Activated CD4-positive, alpha-beta T cell treated with anti-CD3 and anti-CD28 coated beads, Interleukin-2, amount 10 ng/mL, durations not matched to agents 7 days and 5 days (primary cell): ENCODE results near the gene KANK2. TPM values are rescaled to one million over a fixed set of nuclear protein-coding genes. Genes with fewer than 3 reads are reported as not detected.

Experiments
- CTCF ChIA-PET: fragments of 350-600 bp; sonication (Branson Sonifier 250); formaldehyde crosslinking; loops from one replicate; lab custom pipeline; 2021; ENCODE audit warnings: antibody characterized with exemption; lab: Charles Lee
- POLR2A ChIA-PET: fragments of 350-600 bp; sonication (Branson Sonifier 250); formaldehyde crosslinking; loops from one replicate; lab custom pipeline; 2021; ENCODE audit warnings: antibody characterized with exemption; lab: Charles Lee
- DNase-seq: peaks from one replicate; pipeline ENCODE4 v3.0.0-alpha.2; 2020
- H3K27ac Mint-ChIP-seq: one replicate; pipeline ENCODE4 v1.8.0; 2021; ENCODE audit warnings: mild to moderate bottlenecking, moderate library complexity, mixed read lengths
- H3K27me3 Mint-ChIP-seq: one replicate; pipeline ENCODE4 v1.8.0; 2021; ENCODE audit warnings: mixed read lengths
- H3K36me3 Mint-ChIP-seq: one replicate; pipeline ENCODE4 v1.8.0; 2021; ENCODE audit warnings: low read depth, mixed read lengths
- H3K4me1 Mint-ChIP-seq: one replicate; pipeline ENCODE4 v1.8.0; 2021; ENCODE audit warnings: mixed read lengths
- H3K4me3 Mint-ChIP-seq: one replicate; pipeline ENCODE4 v1.8.0; 2021; ENCODE audit warnings: mild to moderate bottlenecking, moderate library complexity, mixed read lengths
- H3K9me3 Mint-ChIP-seq: one replicate; pipeline ENCODE4 v1.8.0; 2021; ENCODE audit warnings: mixed read lengths
- total RNA-seq, 2 experiments: library from RNA; stranded (reverse); gene quantifications; one replicate each; pipeline ENCODE4 v1.2.3, GENCODE V29; 2021

The KANK2 gene
- 1 to 10 TPM; 2.0 to 2.6 TPM for total RNA-seq

DNA sequence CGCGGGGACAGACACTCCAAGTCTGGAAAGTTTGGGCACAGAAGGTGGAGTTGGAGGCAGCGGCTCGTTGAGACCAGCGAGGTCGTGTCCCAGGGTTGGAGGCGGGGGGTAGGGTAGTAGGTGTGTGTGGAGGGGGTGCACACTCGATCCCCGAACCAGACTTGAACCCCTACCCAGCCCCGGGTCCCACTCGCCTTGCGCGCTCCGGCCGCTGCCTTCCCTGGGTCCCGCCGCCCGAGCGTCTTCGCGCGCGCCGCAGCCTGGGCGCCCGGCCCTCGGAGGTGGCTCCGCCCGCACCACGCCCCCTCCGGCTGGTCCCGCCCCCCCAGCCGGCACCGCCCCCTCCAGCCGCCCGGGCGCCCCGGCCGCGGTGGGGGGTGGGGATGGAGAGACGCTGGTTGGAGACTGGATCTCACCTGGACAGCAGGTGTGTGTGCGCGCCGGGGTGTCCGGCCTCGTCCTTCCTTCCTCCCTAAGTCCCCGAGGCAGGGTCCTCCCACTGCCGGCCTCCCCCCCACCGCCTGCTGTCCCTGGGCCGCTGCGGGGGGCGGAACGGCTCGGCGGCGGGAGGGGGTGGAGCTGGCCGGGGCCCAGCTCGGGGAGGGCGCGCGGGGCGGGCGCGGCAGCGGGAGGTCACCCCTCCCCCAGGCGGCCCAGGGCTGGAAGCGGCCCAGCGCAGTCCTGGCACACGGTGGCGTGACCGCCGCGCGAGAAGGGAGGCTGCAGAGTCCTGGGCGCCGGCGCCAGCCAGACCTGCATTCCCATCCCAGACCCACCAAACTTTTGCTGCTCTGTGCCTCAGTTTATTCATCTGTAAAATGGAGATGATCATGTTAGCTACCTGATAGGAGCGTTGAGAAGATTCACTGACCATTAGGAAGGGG, at the start of gene KANK2:
KANK2 (minus strand) TSS at position 255 of the 884 bp plus-strand sequence. CDS start 3,034 bp downstream, outside the sequence.
- Mint-ChIP-seq H3K4me3 (peak within 1 kb of the TSS; percentile 70), H3K9me3 (no peaks in the 10 kb centered on the region), H3K27ac (no peak within 1 kb of the TSS), H3K27me3 (peaks cover 17% of the 10 kb centered on the region), H3K4me1 (peaks cover 18% of the 10 kb centered on the region), H3K36me3 (no peaks in the 10 kb centered on the region)
- CTCF ChIA-PET = interaction anchor here (1.6 kb wide), 1 partner anchor 72 kb away, joined by 4 read pairs; no protein-coding TSS in a partner anchor
- POLR2A ChIA-PET = no interaction called here
- DNase-seq = peak; percentile 64

DNA sequence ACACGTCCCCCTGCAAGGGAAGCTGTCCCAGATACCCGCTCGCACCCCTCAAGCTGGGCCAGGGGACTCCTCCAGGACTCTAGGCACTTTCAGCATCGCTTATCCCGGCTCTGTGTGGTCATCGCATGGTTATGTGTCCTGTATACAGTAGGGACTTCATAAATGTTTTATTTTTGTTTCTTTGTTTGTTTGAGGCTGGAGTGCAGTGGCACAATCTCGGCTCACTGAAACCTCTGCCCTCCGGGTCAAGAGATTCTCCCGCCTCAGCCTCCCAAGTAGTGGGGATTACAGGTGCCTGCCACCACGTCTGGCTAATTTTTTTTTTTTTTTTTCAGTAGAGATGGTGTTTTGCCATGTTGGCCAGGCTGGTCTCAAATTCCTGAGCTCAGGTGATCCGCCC, 49.6 kb upstream of the KANK2 start:
- ChIA-PET POLR2A (no interaction called here), CTCF (no interaction called here)
- no peak for DNase-seq
- H3K27me3 Mint-ChIP-seq = peaks cover 14% of the 10 kb centered on the region
- H3K4me3 Mint-ChIP-seq = no peak overlapping the region
- H3K9me3 Mint-ChIP-seq = no peaks in the 10 kb centered on the region
- H3K27ac Mint-ChIP-seq = no peak overlapping the region
- H3K36me3 Mint-ChIP-seq = no peaks in the 10 kb centered on the region
- H3K4me1 Mint-ChIP-seq = no peaks in the 10 kb centered on the region

DNA sequence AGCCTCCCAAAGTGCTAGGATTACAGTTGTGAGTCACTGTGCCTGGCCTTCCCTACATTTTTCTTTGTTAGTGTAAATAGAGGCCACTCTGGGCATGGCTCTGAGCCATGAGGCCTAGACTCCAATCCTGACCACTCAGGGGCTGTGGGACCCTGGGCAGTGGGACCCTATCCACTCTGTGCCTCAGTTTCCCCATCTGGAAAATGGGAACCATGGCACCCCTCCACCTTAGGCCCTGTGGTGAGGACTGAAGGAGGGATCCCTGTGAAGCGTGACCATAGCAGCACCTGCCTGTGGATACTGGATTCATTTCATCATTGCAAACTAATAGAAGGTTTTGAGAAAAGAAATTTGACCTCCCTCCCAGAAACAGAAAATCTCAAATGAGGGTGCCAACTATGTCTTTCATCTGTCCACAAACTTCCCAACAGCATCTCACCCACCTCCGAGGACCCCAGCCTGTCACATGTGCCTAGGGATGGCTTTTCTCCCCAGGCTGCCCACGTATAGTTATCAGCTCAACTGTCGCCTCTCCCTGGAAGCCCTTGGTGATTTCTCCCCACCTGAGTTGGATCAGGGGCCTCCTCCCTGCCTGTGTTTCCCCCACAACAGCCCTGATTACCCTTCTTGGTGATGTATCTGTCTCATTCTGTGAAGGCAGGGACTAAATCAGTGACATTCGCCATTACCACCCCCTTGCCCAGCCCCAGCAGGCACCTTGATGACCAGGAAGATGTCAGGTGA, 47.7 kb upstream of the KANK2 start:
- Mint-ChIP-seq H3K36me3 (no peaks in the 10 kb centered on the region), H3K4me3 (no peak overlapping the region), H3K27me3 (peaks cover 19% of the 10 kb centered on the region), H3K27ac (no peak overlapping the region), H3K4me1 (no peaks in the 10 kb centered on the region), H3K9me3 (no peaks in the 10 kb centered on the region)
- ChIA-PET CTCF (interaction anchor here (0.5 to 1.0 kb wide), 2 partner anchors 10 to 114 kb away, joined by 3 to 4 read pairs; no protein-coding TSS in a partner anchor), POLR2A (no interaction called here)
- DNase-seq = no peak

DNA sequence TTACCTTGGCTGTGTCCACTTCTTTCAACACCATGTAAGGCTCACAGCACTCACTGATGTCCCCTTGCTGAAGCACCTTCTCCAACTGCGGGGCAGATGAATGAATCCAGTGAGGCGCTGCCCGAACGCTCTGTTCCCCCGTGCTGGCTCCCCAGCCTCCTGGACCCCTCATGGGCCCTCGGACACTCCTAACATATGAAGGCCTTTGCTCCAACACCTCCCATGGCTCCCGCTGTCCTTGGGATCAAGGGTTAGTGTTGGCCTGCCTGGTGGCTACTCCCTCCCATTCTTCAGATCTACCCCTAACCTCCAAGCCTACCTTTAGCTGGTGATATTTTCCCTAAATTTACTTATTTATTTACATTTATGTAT, 46.4 kb upstream of the KANK2 start:
- ChIA-PET POLR2A (no interaction called here), CTCF (interaction anchor here (0.8 to 1.0 kb wide), 4 partner anchors 11 to 239 kb away, joined by 3 to 8 read pairs (median 4); no protein-coding TSS in a partner anchor)
- Mint-ChIP-seq H3K9me3 (peaks cover 3% of the 10 kb centered on the region), H3K4me3 (peak overlapping the region; percentile 9), H3K4me1 (no peaks in the 10 kb centered on the region), H3K27ac (no peak overlapping the region), H3K36me3 (no peaks in the 10 kb centered on the region), H3K27me3 (peaks cover 19% of the 10 kb centered on the region)
- DNase-seq = no peak

DNA sequence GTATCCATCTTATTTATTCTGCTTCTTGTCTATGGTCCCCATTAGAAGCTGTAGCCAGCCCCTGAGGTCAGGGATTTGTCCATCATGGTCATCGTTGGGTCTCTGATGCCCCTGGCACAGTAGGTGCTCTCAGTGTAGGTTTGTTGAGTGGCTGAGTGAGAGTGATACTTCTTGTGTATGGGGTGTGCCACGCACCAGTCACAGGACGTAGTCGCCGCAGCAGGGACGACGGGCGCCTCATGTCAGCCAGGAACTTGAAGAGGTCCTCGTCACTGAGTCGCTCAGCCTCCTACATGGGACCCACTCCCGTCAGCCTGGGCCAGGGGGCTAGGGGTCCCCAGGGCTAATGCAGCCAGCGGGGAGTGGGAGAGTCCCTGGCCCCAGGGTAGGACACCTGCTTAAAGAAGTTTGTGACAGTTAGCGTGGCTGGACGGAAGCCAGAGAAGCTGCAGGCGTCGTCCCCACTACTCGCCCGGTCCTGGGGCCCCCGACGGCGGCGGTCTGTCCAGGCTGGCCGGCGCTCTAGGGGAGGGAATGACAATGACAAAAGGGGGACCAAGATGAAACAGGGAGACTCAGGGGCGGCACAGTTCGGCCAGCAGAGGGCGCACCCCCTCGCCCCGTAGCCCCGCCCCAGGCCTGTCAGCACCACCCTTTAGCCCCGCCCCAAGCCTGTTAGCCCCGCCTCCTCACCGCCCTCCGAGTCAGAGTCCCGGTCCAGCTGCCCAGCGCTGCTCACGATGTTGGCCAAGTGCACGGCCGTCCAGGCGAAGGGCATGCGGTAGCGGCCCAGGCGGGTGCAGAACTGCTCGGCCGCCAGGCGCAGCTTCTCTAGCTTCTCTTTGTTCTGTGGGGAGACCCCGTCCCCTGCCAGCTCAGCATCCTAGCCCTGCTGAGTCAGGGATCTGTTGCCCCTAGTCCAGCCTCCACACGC, 45.8 kb upstream of the KANK2 start:
- H3K9me3 Mint-ChIP-seq = peaks cover 4% of the 10 kb centered on the region
- DNase-seq = peak; percentile 80
- peaks cover 19% of the 10 kb centered on the region for H3K27me3 Mint-ChIP-seq
- POLR2A ChIA-PET = no interaction called here
- CTCF ChIA-PET = interaction anchor here (0.6 to 1.0 kb wide), 6 partner anchors 12 to 239 kb away, joined by 3 to 8 read pairs (median 4); no protein-coding TSS in a partner anchor
- H3K27ac Mint-ChIP-seq = no peak overlapping the region
- no peaks in the 10 kb centered on the region for H3K4me1 Mint-ChIP-seq
- peak overlapping the region; percentile 9 for H3K4me3 Mint-ChIP-seq
- H3K36me3 Mint-ChIP-seq = no peaks in the 10 kb centered on the region

DNA sequence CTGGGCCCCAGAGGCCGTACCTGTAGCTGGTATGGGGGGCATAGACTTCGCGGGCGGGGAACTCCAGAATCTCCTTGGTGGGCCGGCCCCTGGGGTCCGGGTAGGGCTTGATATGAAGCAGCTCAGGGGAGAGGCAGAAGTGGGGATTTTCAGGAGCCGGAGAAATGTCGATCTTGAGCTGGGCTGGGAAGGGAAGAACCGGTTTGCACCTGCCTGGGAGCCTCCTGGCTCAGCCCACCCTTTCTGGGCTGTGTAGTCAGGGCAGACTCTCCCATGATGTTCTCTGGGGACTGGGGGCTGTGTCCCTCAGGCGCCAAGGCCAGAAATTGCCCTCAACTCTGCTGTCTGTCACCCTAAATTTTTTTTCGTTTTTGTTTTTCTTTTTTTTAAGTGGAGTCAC, 44.7 kb upstream of the KANK2 start:
- no peak for DNase-seq
- Mint-ChIP-seq H3K27ac (no peak overlapping the region), H3K4me1 (no peaks in the 10 kb centered on the region), H3K4me3 (no peak overlapping the region), H3K27me3 (peaks cover 19% of the 10 kb centered on the region), H3K9me3 (peaks cover 4% of the 10 kb centered on the region), H3K36me3 (no peaks in the 10 kb centered on the region)
- ChIA-PET POLR2A (no interaction called here), CTCF (interaction anchor here (0.7 to 0.9 kb wide), 2 partner anchors 20 to 21 kb away, joined by 3 read pairs; no protein-coding TSS in a partner anchor)

DNA sequence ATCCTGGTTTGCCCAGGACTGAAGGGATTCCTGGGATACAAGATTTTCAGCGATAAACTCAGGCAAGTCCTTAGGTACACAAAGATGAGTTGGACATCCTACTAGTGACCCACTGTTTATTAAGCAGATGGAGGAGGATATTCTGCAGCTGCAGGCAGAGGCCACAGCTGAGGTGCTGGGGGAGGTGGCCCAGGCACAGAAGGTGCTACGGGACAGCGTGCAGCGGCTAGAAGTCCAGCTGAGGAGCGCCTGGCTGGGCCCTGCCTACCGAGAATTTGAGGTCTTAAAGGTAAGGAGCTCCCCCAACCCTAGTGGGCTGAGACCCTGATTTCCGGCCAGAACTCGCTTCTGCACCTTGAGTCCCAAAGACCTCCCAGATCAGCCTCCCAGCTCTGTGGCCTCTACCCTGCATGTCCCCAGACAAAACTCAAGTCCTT, 42.7 kb upstream of the KANK2 start:
- no peak overlapping the region for H3K4me3 Mint-ChIP-seq
- DNase-seq = no peak
- H3K27me3 Mint-ChIP-seq = peaks cover 15% of the 10 kb centered on the region
- H3K4me1 Mint-ChIP-seq = no peaks in the 10 kb centered on the region
- H3K27ac Mint-ChIP-seq = no peak overlapping the region
- peaks cover 4% of the 10 kb centered on the region for H3K9me3 Mint-ChIP-seq
- POLR2A ChIA-PET = no interaction called here
- no peaks in the 10 kb centered on the region for H3K36me3 Mint-ChIP-seq
- CTCF ChIA-PET = no interaction called here

DNA sequence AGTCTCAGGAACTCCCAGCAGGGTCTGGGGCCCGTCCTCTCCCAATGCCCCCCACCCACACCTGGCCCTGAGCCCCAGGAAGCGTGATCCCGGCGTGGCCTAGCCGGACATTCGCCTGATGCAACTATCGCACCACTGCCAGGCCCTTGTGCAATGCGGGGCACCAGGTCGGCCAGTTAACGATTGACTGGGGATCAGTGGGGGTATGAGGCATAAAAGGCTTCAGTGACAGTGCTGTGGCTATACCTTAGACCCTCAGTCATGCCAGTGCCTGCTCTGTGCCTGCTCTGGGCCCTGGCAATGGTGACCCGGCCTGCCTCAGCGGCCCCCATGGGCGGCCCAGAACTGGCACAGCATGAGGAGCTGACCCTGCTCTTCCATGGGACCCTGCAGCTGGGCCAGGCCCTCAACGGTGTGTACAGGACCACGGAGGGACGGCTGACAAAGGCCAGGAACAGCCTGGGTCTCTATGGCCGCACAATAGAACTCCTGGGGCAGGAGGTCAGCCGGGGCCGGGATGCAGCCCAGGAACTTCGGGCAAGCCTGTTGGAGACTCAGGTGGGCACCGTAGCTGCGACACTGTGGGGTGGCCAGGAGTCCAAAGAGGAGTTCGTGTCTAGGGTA, 42.1 kb upstream of the KANK2 start, which contains the start of gene ANGPTL8:
ANGPTL8 (plus strand) TSS at position 243 of the 624 bp plus-strand sequence; CDS start at position 262, 19 bp downstream.
- H3K9me3 Mint-ChIP-seq = peaks cover 4% of the 10 kb centered on the region
- H3K4me1 Mint-ChIP-seq = no peaks in the 10 kb centered on the region
- H3K36me3 Mint-ChIP-seq = no peaks in the 10 kb centered on the region
- CTCF ChIA-PET = no interaction called here
- no peak within 1 kb of the TSS for H3K4me3 Mint-ChIP-seq
- peaks cover 14% of the 10 kb centered on the region for H3K27me3 Mint-ChIP-seq
- no peak within 1 kb of the TSS for H3K27ac Mint-ChIP-seq
- POLR2A ChIA-PET = no interaction called here
- no peak for DNase-seq

DNA sequence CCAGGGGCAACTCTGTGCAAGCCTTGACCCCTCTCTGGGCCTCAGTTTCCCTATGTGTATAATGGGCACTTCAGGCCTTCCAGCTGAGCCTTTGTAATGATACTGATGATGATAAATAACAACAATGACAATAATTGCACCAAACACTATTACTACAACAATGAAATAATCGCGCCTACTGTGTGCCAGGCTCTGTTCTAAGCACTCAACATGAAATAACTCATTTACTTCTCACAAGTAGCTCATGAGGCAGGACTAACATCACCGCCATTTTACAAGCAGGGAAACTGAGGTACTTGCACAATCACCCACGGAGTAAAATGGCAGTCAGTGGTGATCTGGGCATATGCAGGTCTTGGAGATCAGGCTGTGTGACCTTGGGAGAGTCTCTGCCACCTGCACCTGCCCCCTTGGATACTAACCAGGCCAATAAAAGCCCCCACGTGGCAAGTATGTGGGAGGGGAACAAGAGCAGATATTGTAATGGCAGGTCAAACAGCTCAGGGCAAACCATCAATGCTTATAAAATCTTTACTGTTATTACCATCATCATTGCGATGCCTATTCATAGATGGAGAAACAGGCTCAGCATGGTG, 41.5 kb upstream of the KANK2 start:
- H3K27ac Mint-ChIP-seq = no peak overlapping the region
- H3K9me3 Mint-ChIP-seq = peaks cover 4% of the 10 kb centered on the region
- no peak for DNase-seq
- CTCF ChIA-PET = no interaction called here
- no peaks in the 10 kb centered on the region for H3K36me3 Mint-ChIP-seq
- no peaks in the 10 kb centered on the region for H3K4me1 Mint-ChIP-seq
- peaks cover 14% of the 10 kb centered on the region for H3K27me3 Mint-ChIP-seq
- H3K4me3 Mint-ChIP-seq = no peak overlapping the region
- POLR2A ChIA-PET = no interaction called here

DNA sequence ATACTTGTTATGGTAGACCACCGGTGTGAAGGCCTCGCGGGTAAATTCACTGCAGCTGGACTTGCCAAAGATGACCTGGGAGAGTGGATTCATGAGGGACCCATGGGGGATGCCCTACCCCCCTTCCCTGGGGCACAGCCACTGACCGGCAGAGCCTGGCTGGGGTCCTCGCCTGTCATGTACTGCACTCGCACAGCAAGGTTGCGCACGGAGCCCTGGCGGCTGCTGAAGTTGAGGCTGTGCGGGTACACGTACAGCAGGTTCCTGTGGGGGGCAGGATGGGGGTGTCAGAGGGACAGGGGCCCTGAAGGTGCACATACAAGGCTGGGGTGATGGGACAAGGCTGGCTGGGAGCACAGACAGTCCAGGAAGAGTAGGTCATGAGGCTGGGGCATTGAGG, 40.7 kb upstream of the KANK2 start:
- Mint-ChIP-seq H3K4me3 (no peak overlapping the region), H3K9me3 (peaks cover 4% of the 10 kb centered on the region), H3K27me3 (peaks cover 9% of the 10 kb centered on the region), H3K36me3 (no peaks in the 10 kb centered on the region), H3K4me1 (no peaks in the 10 kb centered on the region), H3K27ac (no peak overlapping the region)
- no peak for DNase-seq
- CTCF ChIA-PET = no interaction called here
- POLR2A ChIA-PET = no interaction called here

DNA sequence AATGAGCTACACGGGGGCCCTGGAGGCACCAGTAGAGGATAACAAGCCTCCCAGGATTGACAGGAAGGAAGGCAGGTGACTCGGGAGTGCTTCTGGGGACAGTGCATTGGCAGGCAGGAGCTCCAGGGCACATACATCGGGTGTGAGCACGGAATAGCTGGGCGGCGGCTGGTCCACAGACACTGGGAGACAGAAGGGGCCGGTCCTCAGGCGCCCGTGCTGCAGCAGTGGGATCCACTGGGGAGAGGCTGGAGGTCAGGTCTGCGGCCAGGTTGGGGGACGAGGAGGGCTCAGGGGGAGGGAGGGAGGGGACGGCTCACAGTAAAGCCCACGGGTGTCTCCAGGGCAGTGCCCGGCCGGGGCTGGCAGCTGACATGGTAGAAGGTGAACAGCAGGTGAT, 40.0 kb upstream of the KANK2 start:
- DNase-seq = no peak
- CTCF ChIA-PET = no interaction called here
- H3K27ac Mint-ChIP-seq = no peak overlapping the region
- H3K36me3 Mint-ChIP-seq = no peaks in the 10 kb centered on the region
- no peak overlapping the region for H3K4me3 Mint-ChIP-seq
- peaks cover 6% of the 10 kb centered on the region for H3K27me3 Mint-ChIP-seq
- POLR2A ChIA-PET = no interaction called here
- H3K9me3 Mint-ChIP-seq = peaks cover 4% of the 10 kb centered on the region
- H3K4me1 Mint-ChIP-seq = no peaks in the 10 kb centered on the region
